ENCODE measurements around the gene ATP2B2. TPM values are rescaled to one million over a fixed set of nuclear protein-coding genes. Genes with fewer than 3 reads are reported as not detected.

Gene ATP2B2
- total and polyA plus RNA-seq, 2 of the 8 experiments (the other 6 are each of a cell fraction or from before 2014, with no cell fraction given) = 0.14 to 1.2 TPM

DNA sequence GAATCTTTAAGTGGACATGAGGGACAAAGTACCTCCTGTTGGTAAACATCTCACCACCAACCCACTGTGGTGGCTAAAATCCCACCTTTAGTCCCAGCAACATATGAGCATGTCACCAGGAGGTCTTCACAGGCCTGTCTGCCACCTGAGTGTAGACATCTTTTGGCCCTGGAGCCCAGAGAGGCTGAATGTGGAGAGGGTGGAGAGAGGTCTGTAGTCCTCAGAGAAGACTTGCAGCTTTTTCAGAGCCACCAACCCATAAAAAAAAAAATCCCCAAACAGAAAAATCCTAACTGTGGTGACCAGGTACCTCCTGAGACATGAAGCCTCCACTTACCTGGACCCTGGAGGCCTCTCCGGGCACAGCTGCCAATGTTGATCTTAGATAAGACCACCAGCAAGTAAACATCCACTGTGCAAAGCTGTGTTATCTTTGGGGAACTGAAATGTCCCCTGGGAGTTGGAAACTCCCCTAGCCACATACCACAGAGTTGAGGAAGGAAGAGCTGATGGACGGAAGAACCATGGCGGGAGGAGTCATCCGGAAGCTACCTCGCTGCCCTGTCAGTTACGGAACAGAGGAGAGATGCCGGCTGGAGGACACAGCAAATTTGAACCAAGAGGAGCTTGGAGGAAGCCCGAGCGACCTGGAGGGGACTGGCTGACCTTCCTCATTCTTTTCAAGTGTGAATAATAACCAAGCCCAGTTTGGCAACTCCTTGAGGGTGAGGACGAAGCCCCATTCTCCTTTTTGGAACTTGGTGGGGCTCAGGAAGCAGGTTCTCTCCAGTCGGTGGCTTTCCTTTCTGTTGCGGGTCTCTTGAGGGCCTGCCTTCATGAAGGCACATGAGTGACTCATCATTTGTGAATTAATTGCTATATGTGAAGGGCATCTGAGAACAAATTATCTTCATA lies 212.6 kb downstream of the ATP2B2 start, which contains the start of gene GHRL:
Gene GHRL (minus strand): TSS at position 443 of the 915 bp plus-strand sequence. CDS start 2,767 bp downstream, outside the sequence.
- CTCF ChIA-PET (ENCODE audit: partially characterized antibody) = interaction anchor here (0.9 to 2.0 kb wide), 5 partner anchors 10 to 446 kb away, joined by 3 to 5 read pairs (median 3); no protein-coding TSS in a partner anchor
- 93% methylated on average over 12 of the region's 12 CpGs; no CpG with 5 or more reads in 1 of the 2 experiments for WGBS, 2 experiments (ENCODE audit: extremely low coverage in 1 of 2, insufficient coverage in 1 of 2, insufficient read length in 1 of 2, insufficient replicate concordance in 2 of 2, low coverage in 1 of 2, low lambda C conversion rate in 2 of 2, missing lambda C conversion rate in 1 of 2)
- H2AK5ac ChIP-seq (ENCODE audit: low read depth, low read length) = no peak within 1 kb of the TSS
- TF ChIP-seq, protein P1, sequence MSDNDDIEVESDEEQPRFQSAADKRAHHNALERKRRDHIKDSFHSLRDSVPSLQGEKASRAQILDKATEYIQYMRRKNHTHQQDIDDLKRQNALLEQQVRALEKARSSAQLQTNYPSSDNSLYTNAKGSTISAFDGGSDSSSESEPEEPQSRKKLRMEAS (IDR thresholded peaks at IDR 0.05) = no peak
- TF ChIP-seq RAD21 (IDR thresholded peaks at IDR 0.05 in 1 of 2, conservative IDR thresholded peaks at IDR 0.05 in 1 of 2; ENCODE audit: low read depth in 2 of 2, low read length in 2 of 2) = no peak
- no peak for TF ChIP-seq RXRA (IDR thresholded peaks at IDR 0.05; ENCODE audit: insufficient read depth, low read depth, low read length)
- no peak for TF ChIP-seq SIRT6 (IDR thresholded peaks at IDR 0.05; ENCODE audit: low read length)

More for the DNA sequence above, 212.6 kb downstream of the ATP2B2 start, which contains the start of gene GHRL:
- no peak within 1 kb of the TSS for H3K9ac ChIP-seq (replicated peaks in 1 of 4; ENCODE audit: extremely low read depth in 1 of 4, low read depth in 3 of 4, low read length in 3 of 4)
- no peak within 1 kb of the TSS for H2AFZ ChIP-seq (ENCODE audit: low read length)
- H2BK120ac ChIP-seq (replicated peaks; ENCODE audit: low read depth, low read length) = no peak within 1 kb of the TSS
- H3K4ac ChIP-seq (replicated peaks; ENCODE audit: insufficient read length, low read depth, low read length) = no peak within 1 kb of the TSS
- H3K27ac ChIP-seq (ENCODE audit: low read depth, low read length) = no peak within 1 kb of the TSS
- no peak within 1 kb of the TSS for H4K8ac ChIP-seq (ENCODE audit: extremely low read depth, insufficient read depth, low read length)
- no peak within 1 kb of the TSS for H4K91ac ChIP-seq (replicated peaks; ENCODE audit: insufficient read length, low read length)
- no peaks in the 10 kb centered on the region; a peak in 2 of 7 replicates for H3K4me1 ChIP-seq (replicated peaks in 1 of 4; ENCODE audit: control insufficient read depth in 3 of 4, insufficient read depth in 4 of 4, low read length in 3 of 4)
- no peak within 1 kb of the TSS for H2BK12ac ChIP-seq (ENCODE audit: low read depth, low read length)
- no peak within 1 kb of the TSS for H4K5ac ChIP-seq (ENCODE audit: insufficient read length, low read depth, low read length)
- H3K4me3 ChIP-seq (ENCODE audit: extremely low read depth in 1 of 4, insufficient read depth in 2 of 4, low read depth in 3 of 4, low read length in 4 of 4) = no peak within 1 kb of the TSS
- H2BK15ac ChIP-seq (ENCODE audit: low read length) = no peak within 1 kb of the TSS
- H3K79me2 ChIP-seq (ENCODE audit: control insufficient read depth in 1 of 2, insufficient read depth in 2 of 2, low read length in 2 of 2) = no peaks in the 10 kb centered on the region
- no peak within 1 kb of the TSS for H3K4me2 ChIP-seq (ENCODE audit: insufficient read depth in 1 of 2, low read depth in 2 of 2, low read length in 2 of 2)
- no peak within 1 kb of the TSS for H2BK20ac ChIP-seq (ENCODE audit: low read length)
- peaks cover 0 to 2% of the 10 kb centered on the region in 2 experiments for H4K20me1 ChIP-seq (replicated peaks in 1 of 2; ENCODE audit: control insufficient read depth in 1 of 2, insufficient read depth in 2 of 2, low read length in 2 of 2)
- FAIRE-seq (no peak), DNase-seq (ENCODE audit: low read depth in 1 of 2, low spot score in 2 of 2) (no peak)
- no peaks in the 10 kb centered on the region; the same call in 1 of the 2 replicates for H3K79me1 ChIP-seq (ENCODE audit: low read depth, low read length)
- no peak within 1 kb of the TSS for H3K23ac ChIP-seq (ENCODE audit: insufficient read length)
- H3K27me3 ChIP-seq (replicated peaks in 1 of 4; ENCODE audit: control insufficient read depth in 3 of 4, extremely low read depth in 1 of 4, insufficient read depth in 3 of 4, low read length in 3 of 4) = no peaks in the 10 kb centered on the region
- no peak within 1 kb of the TSS for H3K14ac ChIP-seq (ENCODE audit: insufficient read length)
- no peak within 1 kb of the TSS for H3K18ac ChIP-seq (ENCODE audit: extremely low read depth, low read length)
- no peaks in the 10 kb centered on the region for H3K9me3 ChIP-seq (ENCODE audit: insufficient read depth in 2 of 2, low read depth in 1 of 2, low read length in 1 of 2)
- H3K56ac ChIP-seq (replicated peaks; ENCODE audit: insufficient read length, low read depth, low read length) = no peak within 1 kb of the TSS
- peaks cover 0 to 4% (median 4%) of the 10 kb centered on the region in 4 experiments; a peak in 6 of 8 replicates for H3K36me3 ChIP-seq (ENCODE audit: control insufficient read depth in 2 of 4, insufficient read depth in 4 of 4, low read length in 3 of 4)
- no peak within 1 kb of the TSS for H2BK5ac ChIP-seq (ENCODE audit: low read depth, low read length)
- no peaks in the 10 kb centered on the region for H3K23me2 ChIP-seq (ENCODE audit: low read depth, low read length)
- POLR2A ChIA-PET (ENCODE audit: partially characterized antibody) = interaction anchor here (1.1 to 1.9 kb wide), 5 partner anchors 9 to 22 kb away, joined by 3 to 6 read pairs (median 4); no protein-coding TSS in a partner anchor

Data from H1 (cell line).